ENCODE measurements around the gene LSM6. TPM values are rescaled to one million over a fixed set of nuclear protein-coding genes. Genes with fewer than 3 reads are reported as not detected.

LSM6 gene
- total RNA-seq, 1 experiment from 2014 or later, result 78.3 TPM

DNA sequence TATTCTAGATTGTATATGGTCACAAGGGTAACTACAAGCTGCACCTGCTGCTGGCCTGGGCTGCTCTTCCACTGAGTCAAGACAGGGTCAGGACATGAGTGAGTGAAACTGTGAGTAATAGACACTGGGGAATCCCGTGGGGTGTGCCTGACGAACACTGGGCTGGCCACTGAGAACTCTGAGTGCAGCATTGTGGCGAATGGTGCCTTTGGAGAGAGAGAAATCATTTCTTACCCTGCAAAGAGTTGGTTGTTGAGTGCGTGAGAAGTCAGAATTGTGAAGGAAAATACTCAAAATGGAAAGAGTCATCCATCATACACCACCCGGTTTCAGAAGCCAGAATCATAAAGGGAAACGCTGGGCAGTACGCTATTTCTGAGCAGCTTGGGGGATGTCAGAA is 43.1 kb upstream of the LSM6 start:
- H2BK15ac ChIP-seq (ENCODE audit: low read depth, low read length), result no peak overlapping the region
- no peak overlapping the region for H3K56ac ChIP-seq (ENCODE audit: insufficient read length, low read depth, low read length)
- H3K4me1 ChIP-seq (ENCODE audit: insufficient read depth, low read length), result no peaks in the 10 kb centered on the region
- no peaks in the 10 kb centered on the region for H3K27me3 ChIP-seq (ENCODE audit: insufficient read depth, low read length)
- no peak overlapping the region for H3K27ac ChIP-seq (ENCODE audit: insufficient read length, low read depth, low read length)
- no peak overlapping the region for H3K4me2 ChIP-seq (ENCODE audit: insufficient read depth, insufficient read length, low read length)
- H3K14ac ChIP-seq (ENCODE audit: insufficient read depth, low read length), result no peak overlapping the region
- H2BK5ac ChIP-seq (ENCODE audit: insufficient read length, low read length), result no peak overlapping the region
- Mint-ChIP-seq H3K36me3 (ENCODE audit: insufficient read depth in 1 of 3, low read depth in 3 of 3) (no peaks in the 10 kb centered on the region), H3K27ac (peak overlapping the region in 1 of 3 experiments; percentile 45; a peak in 1 of 7 replicates), H3K9me3 (no peaks in the 10 kb centered on the region), H3K27me3 (ENCODE audit: low read depth) (no peaks in the 10 kb centered on the region), H3K4me1 (peaks cover 8 to 13% of the 10 kb centered on the region in 2 experiments), H3K4me3 (no peak overlapping the region)
- no peak overlapping the region for H3K9ac ChIP-seq (ENCODE audit: extremely low read depth, insufficient read length, low read length)
- H3K18ac ChIP-seq (ENCODE audit: insufficient read length, low read depth, low read length), result no peak overlapping the region
- H2AK5ac ChIP-seq (ENCODE audit: insufficient read length, low read length), result no peak overlapping the region
- no peak overlapping the region for H4K5ac ChIP-seq (ENCODE audit: insufficient read length, low read depth, low read length)
- no peaks in the 10 kb centered on the region for H3K79me1 ChIP-seq (ENCODE audit: insufficient read depth, low read depth, low read length, poor library complexity, severe bottlenecking)
- no peaks in the 10 kb centered on the region for H3K23me2 ChIP-seq (ENCODE audit: insufficient read length, low read depth, low read length, poor library complexity, severe bottlenecking)
- H3T11ph ChIP-seq (ENCODE audit: low read length), result no peak overlapping the region
- no peak for DNase-seq
- H3K79me2 ChIP-seq (ENCODE audit: insufficient read depth, low read length), result no peaks in the 10 kb centered on the region
- no peak overlapping the region for H3K23ac ChIP-seq (ENCODE audit: insufficient read length, low read depth, low read length)
- H3K9me3 ChIP-seq (ENCODE audit: control insufficient read depth, low read depth, low read length), result no peaks in the 10 kb centered on the region
- WGBS (ENCODE audit: extremely low coverage, insufficient read length, low lambda C conversion rate), result no CpG with 5 or more reads among the region's 7 CpGs
- no peak overlapping the region for H3K4ac ChIP-seq (ENCODE audit: low read depth, low read length)
- no peak overlapping the region for H2AFZ ChIP-seq (ENCODE audit: low read length)
- no peak overlapping the region for H2BK20ac ChIP-seq (ENCODE audit: low read depth, low read length, poor library complexity, severe bottlenecking)
- no peak overlapping the region for H4K91ac ChIP-seq (ENCODE audit: insufficient read length, low read depth, low read length)
- no peak overlapping the region for H2BK12ac ChIP-seq (ENCODE audit: insufficient read length, low read depth, low read length)
- TF ChIP-seq, protein P1, sequence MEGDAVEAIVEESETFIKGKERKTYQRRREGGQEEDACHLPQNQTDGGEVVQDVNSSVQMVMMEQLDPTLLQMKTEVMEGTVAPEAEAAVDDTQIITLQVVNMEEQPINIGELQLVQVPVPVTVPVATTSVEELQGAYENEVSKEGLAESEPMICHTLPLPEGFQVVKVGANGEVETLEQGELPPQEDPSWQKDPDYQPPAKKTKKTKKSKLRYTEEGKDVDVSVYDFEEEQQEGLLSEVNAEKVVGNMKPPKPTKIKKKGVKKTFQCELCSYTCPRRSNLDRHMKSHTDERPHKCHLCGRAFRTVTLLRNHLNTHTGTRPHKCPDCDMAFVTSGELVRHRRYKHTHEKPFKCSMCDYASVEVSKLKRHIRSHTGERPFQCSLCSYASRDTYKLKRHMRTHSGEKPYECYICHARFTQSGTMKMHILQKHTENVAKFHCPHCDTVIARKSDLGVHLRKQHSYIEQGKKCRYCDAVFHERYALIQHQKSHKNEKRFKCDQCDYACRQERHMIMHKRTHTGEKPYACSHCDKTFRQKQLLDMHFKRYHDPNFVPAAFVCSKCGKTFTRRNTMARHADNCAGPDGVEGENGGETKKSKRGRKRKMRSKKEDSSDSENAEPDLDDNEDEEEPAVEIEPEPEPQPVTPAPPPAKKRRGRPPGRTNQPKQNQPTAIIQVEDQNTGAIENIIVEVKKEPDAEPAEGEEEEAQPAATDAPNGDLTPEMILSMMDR (conservative IDR thresholded peaks at IDR 0.05), result no peak
- no peak overlapping the region for H2BK120ac ChIP-seq (ENCODE audit: low read depth, low read length, poor library complexity, severe bottlenecking)
- H4K20me1 ChIP-seq (ENCODE audit: control insufficient read depth, insufficient read depth, insufficient read length), result no peaks in the 10 kb centered on the region
- H4K8ac ChIP-seq (replicated peaks; ENCODE audit: insufficient read length, low read depth, low read length), result no peak overlapping the region
